Measurements from ENCODE around the gene SOCS1. TPM values are rescaled to one million over a fixed set of nuclear protein-coding genes. Genes with fewer than 3 reads are reported as not detected.

The SOCS1 gene
- total RNA-seq, 4 donors from 2014 or later, result 6.5 to 26.8 (median 18.0) TPM

GRCh38 chr16:11215935-11216556, 40.0 kb downstream of the SOCS1 start:
- DNase-seq (ENCODE audit: low spot score) (no peak), ATAC-seq (ENCODE audit: low FRiP score) (no peak)
- TF ChIP-seq CTCF (IDR thresholded peaks at IDR 0.05), result no peak

GRCh38 chr16:11213799-11214198, 42.2 kb downstream of the SOCS1 start:
- DNase-seq (ENCODE audit: low spot score) (no peak), ATAC-seq (ENCODE audit: low FRiP score) (no peak)
- no peak for TF ChIP-seq CTCF (IDR thresholded peaks at IDR 0.05)

- DNase-seq (ENCODE audit: low spot score), result no peak
- no peak for ATAC-seq (ENCODE audit: low FRiP score)
- TF ChIP-seq CTCF (IDR thresholded peaks at IDR 0.05), result no peak
Observed at GRCh38 chr16:11213373-11213772, 42.6 kb downstream of the SOCS1 start.

- DNase-seq (ENCODE audit: low spot score) (no peak), ATAC-seq (ENCODE audit: low FRiP score) (no peak)
- no peak for TF ChIP-seq CTCF (IDR thresholded peaks at IDR 0.05)
Observed at GRCh38 chr16:11212798-11213196, 43.2 kb downstream of the SOCS1 start.

GRCh38 chr16:11211977-11212797, 43.8 kb downstream of the SOCS1 start:
- ATAC-seq (ENCODE audit: low FRiP score) (no peak), DNase-seq (ENCODE audit: low spot score) (no peak)
- no peak for TF ChIP-seq CTCF (IDR thresholded peaks at IDR 0.05)

- no peak for TF ChIP-seq CTCF (IDR thresholded peaks at IDR 0.05)
- DNase-seq (ENCODE audit: low spot score) (no peak), ATAC-seq (ENCODE audit: low FRiP score) (no peak)
Observed at GRCh38 chr16:11211061-11211976, 44.7 kb downstream of the SOCS1 start.

Data from omental fat pad (tissue), 4 donors.